ENCODE results near the gene CHD2. TPM values are rescaled to one million over a fixed set of nuclear protein-coding genes. Genes with fewer than 3 reads are reported as not detected.
A peak's percentile ranks its signal among the peaks of the same experiment; 100 is the strongest.

The CHD2 gene
- total RNA-seq, 1 donor from 2014 or later = 59.7 TPM

DNA sequence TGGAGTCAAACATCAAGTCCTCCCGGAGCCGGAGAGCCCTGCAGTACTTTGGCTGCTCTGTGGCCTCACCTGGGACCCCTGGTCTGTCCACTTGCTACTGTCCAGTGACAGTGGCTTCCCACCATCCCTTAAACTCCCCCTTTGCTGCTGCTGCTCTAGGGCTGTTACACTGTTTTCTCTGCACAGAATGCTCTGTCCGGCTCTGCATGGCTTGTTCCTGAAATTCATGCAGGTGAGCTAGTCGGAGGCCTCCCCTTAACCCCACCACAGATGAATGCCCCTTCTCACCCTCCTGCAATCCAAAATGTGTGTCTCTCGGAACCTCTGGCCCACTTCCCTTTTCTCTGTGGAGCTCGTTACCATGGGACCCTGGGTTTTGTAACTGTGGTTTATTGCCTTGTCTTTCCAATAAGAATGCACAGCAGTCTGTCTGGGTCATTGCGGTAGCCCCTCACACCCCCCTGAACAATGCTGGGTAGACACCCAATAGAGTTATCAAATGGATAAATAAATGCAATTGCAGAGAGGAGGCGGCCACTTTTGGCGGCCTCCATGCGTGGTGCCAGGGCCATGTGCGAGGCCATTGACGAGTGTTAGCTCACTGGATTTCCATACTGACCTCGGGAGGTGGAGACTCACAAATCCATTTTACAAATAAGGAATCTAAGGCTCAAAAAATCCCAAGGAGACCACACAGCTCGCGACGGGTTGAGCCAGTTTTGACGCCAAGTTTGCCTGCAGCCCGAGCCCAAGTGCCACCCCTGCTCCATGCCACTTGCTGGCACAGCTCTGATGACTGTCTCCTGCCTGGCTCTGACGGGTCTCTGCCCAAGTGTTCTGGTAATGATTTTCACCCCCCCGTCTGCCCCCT, 140.4 kb downstream of the CHD2 start:
- H3K27ac Mint-ChIP-seq (ENCODE audit: unreplicated experiment) = no peak overlapping the region
- H3K36me3 Mint-ChIP-seq (ENCODE audit: low read depth) = peaks cover 15% of the 10 kb centered on the region
- peaks cover 4% of the 10 kb centered on the region for H3K9me3 Mint-ChIP-seq (ENCODE audit: low read depth)
- TF ChIP-seq, protein P1, sequence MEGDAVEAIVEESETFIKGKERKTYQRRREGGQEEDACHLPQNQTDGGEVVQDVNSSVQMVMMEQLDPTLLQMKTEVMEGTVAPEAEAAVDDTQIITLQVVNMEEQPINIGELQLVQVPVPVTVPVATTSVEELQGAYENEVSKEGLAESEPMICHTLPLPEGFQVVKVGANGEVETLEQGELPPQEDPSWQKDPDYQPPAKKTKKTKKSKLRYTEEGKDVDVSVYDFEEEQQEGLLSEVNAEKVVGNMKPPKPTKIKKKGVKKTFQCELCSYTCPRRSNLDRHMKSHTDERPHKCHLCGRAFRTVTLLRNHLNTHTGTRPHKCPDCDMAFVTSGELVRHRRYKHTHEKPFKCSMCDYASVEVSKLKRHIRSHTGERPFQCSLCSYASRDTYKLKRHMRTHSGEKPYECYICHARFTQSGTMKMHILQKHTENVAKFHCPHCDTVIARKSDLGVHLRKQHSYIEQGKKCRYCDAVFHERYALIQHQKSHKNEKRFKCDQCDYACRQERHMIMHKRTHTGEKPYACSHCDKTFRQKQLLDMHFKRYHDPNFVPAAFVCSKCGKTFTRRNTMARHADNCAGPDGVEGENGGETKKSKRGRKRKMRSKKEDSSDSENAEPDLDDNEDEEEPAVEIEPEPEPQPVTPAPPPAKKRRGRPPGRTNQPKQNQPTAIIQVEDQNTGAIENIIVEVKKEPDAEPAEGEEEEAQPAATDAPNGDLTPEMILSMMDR (IDR thresholded peaks at IDR 0.05) = no peak
- H3K27me3 Mint-ChIP-seq (ENCODE audit: low read depth) = no peaks in the 10 kb centered on the region
- DNase-seq (ENCODE audit: low spot score) = no peak
- H3K4me1 Mint-ChIP-seq (ENCODE audit: low read depth) = peaks cover 14% of the 10 kb centered on the region
- H3K4me3 Mint-ChIP-seq (ENCODE audit: unreplicated experiment) = no peak overlapping the region

DNA sequence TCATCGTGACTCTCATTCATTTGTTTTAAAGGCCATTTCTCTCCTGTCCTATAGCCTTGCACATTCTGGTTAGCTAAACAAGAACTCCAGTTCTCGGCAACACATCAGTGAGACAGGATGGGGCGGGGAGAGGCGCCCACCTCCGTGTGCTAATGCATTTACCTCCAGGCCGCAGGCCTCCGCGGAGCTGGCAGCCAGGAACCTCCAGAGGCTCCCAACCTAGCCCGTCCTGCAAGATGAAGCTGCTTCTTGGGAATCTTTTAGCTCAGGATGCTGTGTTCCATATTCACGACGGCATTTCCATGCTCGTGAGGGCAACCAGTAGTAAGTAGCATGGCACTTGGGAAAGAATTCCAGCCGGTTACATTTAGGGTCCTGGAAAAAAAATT, 141.0 kb downstream of the CHD2 start:
- peaks cover 10% of the 10 kb centered on the region for H3K4me1 Mint-ChIP-seq (ENCODE audit: low read depth)
- H3K9me3 Mint-ChIP-seq (ENCODE audit: low read depth) = peaks cover 7% of the 10 kb centered on the region
- H3K27ac Mint-ChIP-seq (ENCODE audit: unreplicated experiment) = no peak overlapping the region
- H3K27me3 Mint-ChIP-seq (ENCODE audit: low read depth) = no peaks in the 10 kb centered on the region
- no peak for DNase-seq (ENCODE audit: low spot score)
- peaks cover 18% of the 10 kb centered on the region for H3K36me3 Mint-ChIP-seq (ENCODE audit: low read depth)
- TF ChIP-seq, protein P1 (IDR thresholded peaks at IDR 0.05) = no peak
- no peak overlapping the region for H3K4me3 Mint-ChIP-seq (ENCODE audit: unreplicated experiment)

DNA sequence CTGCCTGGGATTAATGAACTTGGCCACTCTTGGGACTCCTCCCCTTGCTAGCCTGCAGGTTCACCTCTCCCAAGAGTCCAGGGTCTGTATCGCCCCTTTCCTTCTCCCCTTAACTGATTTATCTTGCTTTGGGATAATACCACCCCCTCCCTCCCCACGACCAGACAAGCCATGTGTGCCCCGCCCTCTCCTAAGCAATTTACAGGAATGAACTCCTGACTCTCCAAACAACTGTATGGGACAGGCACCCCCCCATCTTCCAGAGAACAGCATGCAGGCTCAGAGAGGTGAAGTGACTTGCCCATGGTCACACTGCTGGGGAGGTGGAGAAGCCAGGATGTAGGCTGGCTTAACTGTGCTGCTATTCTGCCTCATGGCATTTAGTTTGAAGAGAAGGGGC, 142.1 kb downstream of the CHD2 start:
- Mint-ChIP-seq H3K4me1 (ENCODE audit: low read depth) (peaks cover 9% of the 10 kb centered on the region), H3K27ac (ENCODE audit: unreplicated experiment) (no peak overlapping the region), H3K4me3 (ENCODE audit: unreplicated experiment) (no peak overlapping the region), H3K36me3 (ENCODE audit: low read depth) (peaks cover 25% of the 10 kb centered on the region), H3K27me3 (ENCODE audit: low read depth) (no peaks in the 10 kb centered on the region), H3K9me3 (ENCODE audit: low read depth) (peaks cover 13% of the 10 kb centered on the region)
- TF ChIP-seq, protein P1 (IDR thresholded peaks at IDR 0.05) = no peak
- DNase-seq (ENCODE audit: low spot score) = no peak

DNA sequence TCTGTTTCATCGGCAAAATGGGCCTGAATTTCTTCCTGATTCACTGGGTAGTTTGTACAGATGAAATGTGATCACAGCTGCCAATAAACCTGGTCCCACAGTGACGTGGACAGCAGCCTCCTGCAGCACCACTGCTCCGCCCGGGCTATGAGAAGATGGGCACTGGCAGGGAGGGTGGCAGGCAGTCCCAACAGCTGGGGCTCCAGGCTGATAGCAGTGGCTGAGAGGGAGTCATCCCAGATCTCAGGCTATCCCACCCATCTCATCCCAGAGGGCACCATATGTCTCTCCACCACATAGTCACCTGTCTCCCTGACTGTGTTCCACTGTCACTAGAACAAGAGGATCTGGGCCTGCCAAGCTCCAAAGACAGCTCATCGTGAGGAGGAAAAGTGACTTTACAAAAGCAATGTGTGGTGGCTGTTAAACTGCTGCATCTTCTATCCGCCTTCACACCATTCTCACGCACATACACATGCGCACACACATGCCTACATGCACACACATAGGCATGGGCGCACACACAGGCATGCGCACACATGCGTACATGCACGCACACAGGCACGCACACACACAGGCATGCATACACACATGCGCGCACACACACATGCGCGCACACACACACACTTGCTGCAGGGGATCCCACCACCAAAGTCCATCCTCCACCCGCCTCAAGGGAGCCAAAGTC, 142.7 kb downstream of the CHD2 start:
- DNase-seq (ENCODE audit: low spot score) = peak; percentile 41
- Mint-ChIP-seq H3K9me3 (ENCODE audit: low read depth) (peaks cover 13% of the 10 kb centered on the region), H3K27ac (ENCODE audit: unreplicated experiment) (no peak overlapping the region), H3K36me3 (ENCODE audit: low read depth) (peaks cover 28% of the 10 kb centered on the region), H3K4me3 (ENCODE audit: unreplicated experiment) (no peak overlapping the region), H3K27me3 (ENCODE audit: low read depth) (no peaks in the 10 kb centered on the region), H3K4me1 (ENCODE audit: low read depth) (peaks cover 3% of the 10 kb centered on the region)
- TF ChIP-seq, protein P1 (IDR thresholded peaks at IDR 0.05) = no peak

DNA sequence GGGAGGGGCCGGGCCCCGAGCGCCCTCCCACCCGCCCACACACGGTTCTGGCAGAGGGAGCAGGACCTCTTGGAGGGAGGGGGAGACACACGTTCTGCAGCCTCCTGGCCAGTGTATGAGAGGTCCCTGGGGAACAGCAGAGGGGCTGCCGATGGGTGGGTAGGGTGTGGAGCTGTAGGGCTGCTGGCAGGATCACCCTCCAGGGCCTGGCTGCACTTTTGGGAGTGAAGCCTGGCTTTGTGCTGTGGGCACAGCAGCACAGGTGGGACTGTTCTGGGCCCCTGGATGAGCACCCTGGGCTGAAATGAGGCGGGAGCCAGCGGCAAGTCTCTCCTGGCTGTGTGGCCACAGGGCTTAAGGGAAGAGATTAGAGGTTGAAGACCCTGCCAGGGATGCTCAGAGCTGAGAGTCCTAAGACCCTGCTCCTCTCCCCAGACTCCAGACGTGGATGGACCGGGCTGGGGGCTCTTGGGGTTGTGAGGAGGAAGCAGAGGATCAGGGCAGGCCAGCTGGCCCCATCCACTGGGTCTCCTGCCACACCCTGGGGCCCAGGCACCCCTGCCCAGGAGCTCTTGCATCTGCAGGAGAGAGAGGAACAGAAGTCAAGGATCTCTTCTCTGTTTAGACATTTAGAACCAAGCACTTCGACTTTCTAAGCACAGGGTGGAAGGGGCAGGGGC, 143.6 kb downstream of the CHD2 start:
- TF ChIP-seq, protein P1 (IDR thresholded peaks at IDR 0.05) = no peak
- H3K4me3 Mint-ChIP-seq (ENCODE audit: unreplicated experiment) = no peak overlapping the region
- peak; percentile 68 for DNase-seq (ENCODE audit: low spot score)
- H3K9me3 Mint-ChIP-seq (ENCODE audit: low read depth) = peaks cover 13% of the 10 kb centered on the region
- no peaks in the 10 kb centered on the region for H3K27me3 Mint-ChIP-seq (ENCODE audit: low read depth)
- peaks cover 30% of the 10 kb centered on the region for H3K36me3 Mint-ChIP-seq (ENCODE audit: low read depth)
- H3K27ac Mint-ChIP-seq (ENCODE audit: unreplicated experiment) = no peak overlapping the region
- H3K4me1 Mint-ChIP-seq (ENCODE audit: low read depth) = no peaks in the 10 kb centered on the region
